Lung (tissue), 12 donors: ENCODE measurements around the gene MRPL41. TPM values are rescaled to one million over a fixed set of nuclear protein-coding genes. Genes with fewer than 3 reads are reported as not detected.
A peak's percentile ranks its signal among the peaks of the same experiment; 100 is the strongest.
"Not testable (repeated sequence)": the region's sequence is repeated elsewhere in the genome, so short reads cannot be mapped to it uniquely, and the experiment has no call there.

ENCODE experiments used
- ATAC-seq: fragments of 200-7000 bp; cut with Tn5 transposase; one replicate; pipeline ENCODE4 v1.9.1; 2020; ENCODE audit warnings: moderate number of reproducible peaks; ENCODE audit not compliant: insufficient read depth, low FRiP score
- DNase-seq, 3 donors: peaks; one replicate each; pipeline ENCODE4 v3.0.0-alpha.2; 2013 to 2017
- H3K27ac ChIP-seq, 2 donors: one replicate each; pipeline ENCODE4 v1.5.1; 2013; ENCODE audit warnings: mild to moderate bottlenecking in 2 of 2, moderate library complexity in 2 of 2, control low read depth in 1 of 2, inconsistent platforms in 1 of 2, low read depth in 1 of 2, low read length in 1 of 2
- H3K27me3 ChIP-seq, 3 donors: one replicate each; pipeline ENCODE4 v1.5.1; 2013; ENCODE audit warnings: low read length in 2 of 3; ENCODE audit not compliant: control insufficient read depth in 3 of 3, insufficient read depth in 3 of 3
- H3K36me3 ChIP-seq, 4 donors: one replicate each; pipeline ENCODE4 v1.5.1; 2013; ENCODE audit warnings: low read length in 4 of 4, mild to moderate bottlenecking in 1 of 4, moderate library complexity in 1 of 4; ENCODE audit not compliant: control insufficient read depth in 4 of 4, insufficient read depth in 4 of 4
- H3K4me1 ChIP-seq, 5 donors: one replicate each; pipeline ENCODE4 v1.5.1; 2013; ENCODE audit warnings: low read length in 5 of 5, mild to moderate bottlenecking in 2 of 5, moderate library complexity in 1 of 5; ENCODE audit not compliant: control insufficient read depth in 5 of 5, insufficient read depth in 5 of 5
- H3K4me3 ChIP-seq: one replicate; pipeline ENCODE4 v1.5.1; 2013; ENCODE audit warnings: mild to moderate bottlenecking, control low read depth, moderate library complexity
- H3K9ac ChIP-seq, 2 donors: one replicate each; pipeline ENCODE4 v1.5.1; 2013; ENCODE audit warnings: low read length in 2 of 2, control low read depth in 1 of 2; ENCODE audit not compliant: insufficient read depth in 1 of 2
- H3K9me3 ChIP-seq, 4 donors: one replicate each; pipeline ENCODE4 v1.5.1; 2013; ENCODE audit warnings: low read length in 3 of 4, mild to moderate bottlenecking in 1 of 4, moderate library complexity in 1 of 4; ENCODE audit not compliant: control insufficient read depth in 4 of 4, insufficient read depth in 3 of 4
- WGBS, 2 donors: extraction: QIAGEN DNeasy Blood & Tissue Kit; methylation state at CpG; one replicate each; pipeline ENCODE4 v1.1.7; 2013; 5-methylcytosine and 5-hydroxymethylcytosine counted together
- polyA plus RNA-seq, 2 donors: library from polyadenylated mRNA; stranded (reverse); fragments of 200-250 nt; gene quantifications; one replicate each; pipeline ENCODE4 v1.2.1, GENCODE V29; 2013
- total RNA-seq, 2 donors: library from RNA; depleted of rRNA in 1 of 2; stranded (reverse); fragments of >200 nt in 1 of 2; gene quantifications; one replicate each; pipeline ENCODE4 v1.2.1, GENCODE V29; 2014 to 2021
- TF ChIP-seq, protein P1 (sequence below): IDR thresholded peaks from 2 replicates; pipeline ENCODE4 v1.5.1; 2012; ENCODE audit warnings: mild to moderate bottlenecking; ENCODE audit errors: control extremely low read depth, extremely low read depth
- donor health status: control.
- donor health status: control.
- donor health status: Bipolar disorder and iron deficiency.
- donor health status: healthy.
- donor health status: DM: yes; HTN: yes; CAD: no.

Gene MRPL41
- total and polyA plus RNA-seq, 4 donors: 24.2 to 110 (median 53.3) TPM

DNA sequence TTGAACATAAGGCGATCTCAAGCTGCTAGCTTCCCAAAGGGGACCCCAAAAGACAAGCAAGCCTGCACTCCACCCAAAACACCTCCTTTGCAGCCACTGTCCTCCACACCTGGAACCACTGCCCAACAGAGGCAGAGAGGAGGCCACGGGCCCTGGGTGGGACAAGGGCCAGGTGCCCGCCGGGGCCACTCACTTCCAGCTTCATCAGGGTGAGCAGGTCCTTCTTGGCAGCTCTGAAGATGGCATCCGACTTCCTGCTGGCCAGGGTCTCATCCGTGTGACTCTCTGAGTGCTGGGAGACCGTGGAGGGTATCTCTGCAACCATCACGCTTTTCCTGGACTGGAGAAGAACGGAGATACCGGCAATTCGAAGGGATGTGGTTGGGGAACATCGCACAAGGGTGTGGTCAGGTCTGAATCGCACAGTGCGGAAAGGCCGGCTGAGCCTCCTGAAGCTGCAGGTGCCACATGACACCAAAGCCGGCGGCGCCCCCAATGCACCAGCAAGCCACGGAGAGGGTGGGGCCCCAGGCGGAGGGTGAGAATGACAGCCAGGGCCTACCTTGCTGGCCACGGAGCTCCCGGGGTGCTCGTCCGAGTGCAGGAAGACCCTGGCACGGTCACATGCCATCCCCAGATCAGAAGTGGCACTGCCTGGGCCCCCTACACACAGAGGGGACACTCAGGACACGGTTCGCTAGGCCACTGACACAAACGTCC lies 46.1 kb upstream of the MRPL41 start:
- Histone ChIP-seq H3K27ac (no peak overlapping the region), H3K9ac (no peak overlapping the region), H3K27me3 (no peaks in the 10 kb centered on the region), H3K4me3 (no peak overlapping the region), H3K4me1 (no peaks in the 10 kb centered on the region), H3K9me3 (no peaks in the 10 kb centered on the region), H3K36me3 (no peaks in the 10 kb centered on the region)
- TF ChIP-seq, protein P1, sequence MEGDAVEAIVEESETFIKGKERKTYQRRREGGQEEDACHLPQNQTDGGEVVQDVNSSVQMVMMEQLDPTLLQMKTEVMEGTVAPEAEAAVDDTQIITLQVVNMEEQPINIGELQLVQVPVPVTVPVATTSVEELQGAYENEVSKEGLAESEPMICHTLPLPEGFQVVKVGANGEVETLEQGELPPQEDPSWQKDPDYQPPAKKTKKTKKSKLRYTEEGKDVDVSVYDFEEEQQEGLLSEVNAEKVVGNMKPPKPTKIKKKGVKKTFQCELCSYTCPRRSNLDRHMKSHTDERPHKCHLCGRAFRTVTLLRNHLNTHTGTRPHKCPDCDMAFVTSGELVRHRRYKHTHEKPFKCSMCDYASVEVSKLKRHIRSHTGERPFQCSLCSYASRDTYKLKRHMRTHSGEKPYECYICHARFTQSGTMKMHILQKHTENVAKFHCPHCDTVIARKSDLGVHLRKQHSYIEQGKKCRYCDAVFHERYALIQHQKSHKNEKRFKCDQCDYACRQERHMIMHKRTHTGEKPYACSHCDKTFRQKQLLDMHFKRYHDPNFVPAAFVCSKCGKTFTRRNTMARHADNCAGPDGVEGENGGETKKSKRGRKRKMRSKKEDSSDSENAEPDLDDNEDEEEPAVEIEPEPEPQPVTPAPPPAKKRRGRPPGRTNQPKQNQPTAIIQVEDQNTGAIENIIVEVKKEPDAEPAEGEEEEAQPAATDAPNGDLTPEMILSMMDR: no peak
- WGBS, 2 donors: 92 to 93% methylated on average over 28 of the region's 28 CpGs
- peak in 1 of 3 donors; percentile 6 for DNase-seq
- no peak for ATAC-seq

DNA sequence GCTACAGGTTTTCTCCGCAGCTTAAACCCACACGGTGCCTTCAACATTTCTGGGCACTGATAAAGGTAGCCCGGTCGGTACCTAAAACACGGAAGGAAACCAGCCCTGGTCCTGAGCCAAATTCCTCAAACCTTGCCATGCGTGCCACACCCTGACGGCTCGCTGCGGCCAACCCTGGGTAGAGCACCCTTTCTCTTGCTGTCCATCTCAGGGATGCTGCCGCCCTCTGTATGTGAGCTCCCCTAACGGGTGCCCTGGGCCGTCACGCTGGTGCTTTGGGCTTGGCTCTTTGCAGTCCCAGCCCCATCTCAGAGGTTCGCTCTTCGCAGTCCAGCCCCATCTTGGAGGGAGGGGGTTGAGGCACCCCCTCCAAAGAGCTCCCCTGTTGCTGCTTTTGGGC lies 45.4 kb upstream of the MRPL41 start:
- WGBS, 2 donors: 87 to 95% methylated on average over 15 of the region's 15 CpGs
- H3K4me1 ChIP-seq: no peaks in the 10 kb centered on the region
- no peaks in the 10 kb centered on the region for H3K36me3 ChIP-seq
- no peaks in the 10 kb centered on the region for H3K9me3 ChIP-seq
- TF ChIP-seq, protein P1: no peak
- H3K27ac ChIP-seq: no peak overlapping the region
- no peak for DNase-seq
- no peaks in the 10 kb centered on the region for H3K27me3 ChIP-seq
- no peak for ATAC-seq
- H3K9ac ChIP-seq: no peak overlapping the region
- H3K4me3 ChIP-seq: no peak overlapping the region

DNA sequence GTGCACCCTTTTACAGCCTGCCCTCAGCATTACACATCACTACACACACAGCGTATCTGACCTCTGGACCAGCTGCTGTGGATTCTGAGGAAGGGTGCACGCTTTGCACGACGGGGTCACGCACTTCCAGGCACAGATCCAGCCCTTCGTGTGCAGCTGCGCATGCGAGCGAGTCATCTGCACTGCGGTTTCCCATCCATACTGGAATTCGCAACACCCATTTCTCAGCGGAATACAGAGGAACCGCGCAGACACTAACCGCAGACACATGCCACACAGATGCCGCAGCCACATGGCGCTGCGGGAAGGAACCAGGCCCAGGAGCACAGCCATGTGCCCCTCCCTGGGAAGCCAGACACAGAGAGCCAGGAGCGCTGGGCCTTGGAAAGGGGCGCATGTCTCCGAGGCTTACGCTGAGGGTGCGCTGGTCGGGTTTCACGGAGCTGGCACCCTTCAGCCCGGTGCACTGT lies 44.9 kb upstream of the MRPL41 start:
- Histone ChIP-seq H3K27me3 (no peaks in the 10 kb centered on the region), H3K4me3 (no peak overlapping the region), H3K9me3 (no peaks in the 10 kb centered on the region), H3K36me3 (no peaks in the 10 kb centered on the region), H3K27ac (no peak overlapping the region), H3K9ac (no peak overlapping the region), H3K4me1 (no peaks in the 10 kb centered on the region)
- TF ChIP-seq, protein P1: no peak
- DNase-seq (peak in 2 of 3 donors; percentile 13 to 46), ATAC-seq (no peak)
- WGBS, 2 donors: 88 to 94% methylated on average over 26 of the region's 26 CpGs

DNA sequence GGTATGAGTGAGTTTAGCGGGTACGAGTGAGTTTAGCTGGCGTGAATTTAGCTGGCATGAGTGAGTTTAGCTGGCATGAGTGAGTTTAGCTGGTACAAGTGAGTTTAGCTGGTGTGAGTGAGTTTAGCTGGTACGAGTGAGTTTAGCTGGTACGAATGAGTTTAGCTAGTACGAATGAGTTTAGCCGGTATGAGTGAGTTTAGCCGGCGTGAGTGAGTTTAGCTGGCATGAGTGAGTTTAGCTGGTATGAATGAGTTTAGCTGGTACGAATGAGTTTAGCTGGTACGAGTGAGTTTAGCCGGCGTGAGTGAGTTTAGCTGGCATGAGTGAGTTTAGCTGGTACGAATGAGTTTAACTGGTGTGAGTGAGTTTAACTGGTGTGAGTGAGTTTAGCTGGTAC lies 42.5 kb upstream of the MRPL41 start:
- Histone ChIP-seq H3K4me3 (no peak overlapping the region), H3K9me3 (no peaks in the 10 kb centered on the region), H3K27ac (no peak overlapping the region), H3K4me1 (no peaks in the 10 kb centered on the region), H3K27me3 (no peaks in the 10 kb centered on the region), H3K36me3 (peaks cover 0 to 2% (median 0%) of the 10 kb centered on the region in 4 donors), H3K9ac (no peak overlapping the region)
- ATAC-seq: no peak
- TF ChIP-seq, protein P1: no peak
- no peak for DNase-seq
- WGBS, 2 donors: 81 to 93% methylated on average over 14 of the region's 14 CpGs

DNA sequence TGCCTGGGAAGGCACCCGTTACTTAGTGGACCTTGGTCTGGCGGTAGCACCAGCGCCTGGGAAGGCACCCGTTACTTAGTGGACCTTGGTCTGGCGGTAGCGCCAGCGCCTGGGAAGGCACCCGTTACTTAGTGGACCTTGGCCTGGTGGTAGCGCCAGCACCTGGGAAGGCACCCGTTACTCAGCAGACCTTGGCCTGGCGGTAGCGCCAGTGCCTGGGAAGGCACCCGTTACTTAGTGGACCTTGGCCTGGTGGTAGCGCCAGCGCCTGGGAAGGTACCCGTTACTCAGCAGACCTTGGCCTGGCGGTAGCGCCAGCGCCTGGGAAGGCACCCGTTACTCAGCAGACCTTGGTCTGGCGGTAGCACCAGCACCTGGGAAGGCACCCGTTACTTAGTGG lies 40.6 kb upstream of the MRPL41 start:
- not testable (repeated sequence) for H3K4me3 ChIP-seq, H3K36me3 ChIP-seq, ATAC-seq, H3K4me1 ChIP-seq, H3K27ac ChIP-seq, H3K27me3 ChIP-seq, H3K9me3 ChIP-seq, H3K9ac ChIP-seq
- DNase-seq: peak in 1 of 3 donors; percentile 5
- WGBS, 2 donors: 95 to 98% methylated on average over 22 of the region's 22 CpGs
